DMS114 treated with DMSO at 0.1 percent for 48 hours (cell line): Measurements from ENCODE around the gene PRXL2B.

ENCODE experiments used
- DNase-seq: peaks from one replicate; lab custom pipeline; 2025; ENCODE audit not compliant: unreplicated experiment; lab: John Stamatoyannopoulos, UW

The PRXL2B gene

GRCh38 chr1:2632561-2633361 is 46.2 kb downstream of the PRXL2B start, which contains the start of gene MMEL1:
MMEL1 (minus strand) TSS chr1:2633016; CDS start chr1:2629484, 3,532 bp downstream.
- no peak for DNase-seq

GRCh38 chr1:2633366-2633935 is 46.9 kb downstream of the PRXL2B start:
- no peak for DNase-seq

GRCh38 chr1:2633936-2634491 is 47.4 kb downstream of the PRXL2B start:
- no peak for DNase-seq

GRCh38 chr1:2635361-2636010 is 48.9 kb downstream of the PRXL2B start:
- no peak for DNase-seq

- no peak for DNase-seq
Measured at GRCh38 chr1:2636733-2637132, 50.2 kb downstream of the PRXL2B start.

GRCh38 chr1:2637442-2638145 is 51.0 kb downstream of the PRXL2B start:
- no peak for DNase-seq

- DNase-seq = no peak
Measured at GRCh38 chr1:2638466-2639115, 52.0 kb downstream of the PRXL2B start.

- DNase-seq = no peak
Measured at GRCh38 chr1:2639203-2639602, 52.6 kb downstream of the PRXL2B start.

- DNase-seq = no peak
Measured at GRCh38 chr1:2639607-2640521, 53.3 kb downstream of the PRXL2B start.

GRCh38 chr1:2640626-2641025 is 54.0 kb downstream of the PRXL2B start:
- DNase-seq = no peak
